BLaER1 treated with 17β-estradiol and CSF1 and Interleukin-3, amounts not matched to agents 10 nM and 100 nM (cell line): ENCODE measurements around the gene GIPR.
A peak's percentile ranks its signal among the peaks of the same experiment; 100 is the strongest.
"Not testable (repeated sequence)": the region's sequence is repeated elsewhere in the genome, so short reads cannot be mapped to it uniquely, and the experiment has no call there.

ENCODE experiments used
- H3K27ac ChIP-seq, 11 experiments: shearing (Covaris generic); formaldehyde crosslinking; 2 replicates each; pipeline ENCODE4 v1.8.1; 2022
- H3K27me3 ChIP-seq, 11 experiments: shearing (Covaris generic); formaldehyde crosslinking; 2 replicates each; pipeline ENCODE4 v1.8.1; 2022
- H3K36me3 ChIP-seq, 11 experiments: shearing (Covaris generic); formaldehyde crosslinking; 2 replicates each; pipeline ENCODE4 v1.8.1; 2022
- H3K4me1 ChIP-seq, 10 experiments: shearing (Covaris generic); formaldehyde crosslinking; 2 replicates each; pipeline ENCODE4 v1.8.1; 2022
- H3K4me2 ChIP-seq, 11 experiments: shearing (Covaris generic); formaldehyde crosslinking; 2 replicates each; pipeline ENCODE4 v1.8.1; 2022
- H3K4me3 ChIP-seq, 10 experiments: shearing (Covaris generic); formaldehyde crosslinking; 2 replicates each; pipeline ENCODE4 v1.8.1; 2022
- H3K9ac ChIP-seq, 11 experiments: shearing (Covaris generic); formaldehyde crosslinking; 2 replicates each; pipeline ENCODE4 v1.8.1; 2022
- H3K9me3 ChIP-seq, 11 experiments: shearing (Covaris generic); formaldehyde crosslinking; replicated peaks in 1 of 11; 2 replicates each; pipeline ENCODE4 v1.8.1; 2022
- H4K20me1 ChIP-seq, 11 experiments: shearing (Covaris generic); formaldehyde crosslinking; 2 replicates each; pipeline ENCODE4 v1.8.1; 2022
- Cebpa-rat ChIP-seq, 11 experiments: shearing (Covaris generic); IDR thresholded peaks; 2 replicates each; pipeline ENCODE4 v1.8.1; 2022

The GIPR gene

GRCh38 chr19:45712699-45713067, 44.7 kb downstream of the GIPR start:
- Histone ChIP-seq H3K9ac (no peak overlapping the region), H3K27me3 (no peaks in the 10 kb centered on the region), H3K9me3 (no peaks in the 10 kb centered on the region), H3K4me3 (no peak overlapping the region), H4K20me1 (peaks cover 0 to 65% (median 38%) of the 10 kb centered on the region in 11 experiments; a peak in 16 of 22 replicates), H3K36me3 (peaks cover 40 to 56% (median 49%) of the 10 kb centered on the region in 11 experiments), H3K4me2 (no peak overlapping the region), H3K4me1 (peaks cover 13 to 34% (median 23%) of the 10 kb centered on the region in 10 experiments), H3K27ac (no peak overlapping the region)
- TF ChIP-seq Cebpa-rat (IDR thresholded peaks at IDR 0.05): no peak

DNA sequence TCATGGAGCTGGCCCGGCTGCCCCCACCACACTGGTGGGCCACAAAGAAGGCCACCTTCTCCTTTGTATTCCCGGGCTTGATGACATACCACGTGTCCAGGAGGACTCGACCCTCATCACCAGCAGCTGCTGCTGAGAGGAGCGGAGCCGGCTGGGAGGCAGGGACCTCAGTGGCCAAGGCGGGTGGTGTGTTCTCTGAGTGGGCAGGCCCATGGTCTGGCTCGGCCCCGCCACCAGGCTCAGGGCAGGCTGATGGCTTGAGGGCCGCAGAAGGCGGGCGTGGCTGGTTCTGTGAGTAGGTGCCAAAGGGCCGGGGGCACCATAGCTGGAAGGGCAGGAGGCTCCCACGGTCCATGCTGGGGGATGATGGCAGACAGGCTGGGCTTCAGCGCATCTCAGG, 45.1 kb downstream of the GIPR start:
- Histone ChIP-seq H3K9ac (no peak overlapping the region), H3K4me2 (no peak overlapping the region), H3K36me3 (peaks cover 40 to 56% (median 48%) of the 10 kb centered on the region in 11 experiments), H3K4me1 (peaks cover 16 to 36% (median 24%) of the 10 kb centered on the region in 10 experiments), H3K4me3 (no peak overlapping the region), H3K9me3 (no peaks in the 10 kb centered on the region), H4K20me1 (peaks cover 0 to 65% (median 38%) of the 10 kb centered on the region in 11 experiments; a peak in 16 of 22 replicates), H3K27ac (no peak overlapping the region), H3K27me3 (no peaks in the 10 kb centered on the region)
- TF ChIP-seq Cebpa-rat (IDR thresholded peaks at IDR 0.05): no peak

GRCh38 chr19:45715139-45715538, 47.1 kb downstream of the GIPR start:
- Histone ChIP-seq H3K9ac (0 out of 22 replicates have a peak overlapping the region, but pooled peaks of 2 of the 11 experiments have one; percentile 0 to 6), H3K36me3 (peaks cover 35 to 54% (median 44%) of the 10 kb centered on the region in 11 experiments), H3K27me3 (no peaks in the 10 kb centered on the region), H3K4me2 (peak overlapping the region in 5 of 11 experiments; percentile 3 to 96 (median 92); a peak in 5 of 22 replicates), H3K4me1 (peaks cover 20 to 46% (median 28%) of the 10 kb centered on the region in 10 experiments), H4K20me1 (peaks cover 0 to 61% (median 38%) of the 10 kb centered on the region in 11 experiments; a peak in 16 of 22 replicates), H3K27ac (no peak overlapping the region), H3K9me3 (0 out of 22 replicates have a peak, but pooled peaks cover 0 to 4% (median 0%) of the 10 kb centered on the region in 11 experiments), H3K4me3 (no peak overlapping the region)
- TF ChIP-seq Cebpa-rat (IDR thresholded peaks at IDR 0.05): no peak

GRCh38 chr19:45716359-45717130, 48.5 kb downstream of the GIPR start:
- H3K36me3 ChIP-seq: peaks cover 32 to 54% (median 42%) of the 10 kb centered on the region in 11 experiments
- peak overlapping the region; percentile 79 to 99 (median 92) for H3K4me2 ChIP-seq
- TF ChIP-seq Cebpa-rat (IDR thresholded peaks at IDR 0.05): no peak
- H3K4me3 ChIP-seq: peak overlapping the region; percentile 74 to 85 (median 80)
- H3K27ac ChIP-seq: peak overlapping the region; percentile 55 to 91 (median 86)
- peaks cover 20 to 53% (median 28%) of the 10 kb centered on the region in 10 experiments for H3K4me1 ChIP-seq
- H4K20me1 ChIP-seq: peaks cover 0 to 52% (median 30%) of the 10 kb centered on the region in 11 experiments; a peak in 16 of 22 replicates
- H3K9me3 ChIP-seq: 0 out of 22 replicates have a peak, but pooled peaks cover 0 to 5% (median 0%) of the 10 kb centered on the region in 11 experiments
- H3K27me3 ChIP-seq: no peaks in the 10 kb centered on the region
- peak overlapping the region; percentile 85 to 94 (median 89) for H3K9ac ChIP-seq

- H3K27me3 ChIP-seq: no peaks in the 10 kb centered on the region
- peaks cover 0 to 44% (median 23%) of the 10 kb centered on the region in 11 experiments; a peak in 17 of 22 replicates for H4K20me1 ChIP-seq
- 0 out of 22 replicates have a peak, but pooled peaks cover 0 to 5% (median 0%) of the 10 kb centered on the region in 11 experiments for H3K9me3 ChIP-seq
- H3K27ac ChIP-seq: peak overlapping the region; percentile 80 to 91 (median 87)
- TF ChIP-seq Cebpa-rat (IDR thresholded peaks at IDR 0.05): no peak
- peak overlapping the region; percentile 89 to 99 (median 96) for H3K4me2 ChIP-seq
- H3K4me3 ChIP-seq: peak overlapping the region; percentile 74 to 85 (median 80)
- peaks cover 30 to 54% (median 42%) of the 10 kb centered on the region in 11 experiments for H3K36me3 ChIP-seq
- peak overlapping the region; percentile 85 to 94 (median 89) for H3K9ac ChIP-seq
- H3K4me1 ChIP-seq: peaks cover 20 to 61% (median 28%) of the 10 kb centered on the region in 10 experiments
Observed at GRCh38 chr19:45717131-45717982, 49.3 kb downstream of the GIPR start.

GRCh38 chr19:45717983-45718650, 50.1 kb downstream of the GIPR start:
- Histone ChIP-seq H3K9me3 (0 out of 22 replicates have a peak, but pooled peaks cover 0 to 5% (median 0%) of the 10 kb centered on the region in 11 experiments), H3K4me2 (peak overlapping the region; percentile 86 to 99 (median 93)), H3K9ac (peak overlapping the region; percentile 78 to 94 (median 89)), H3K4me1 (peaks cover 20 to 68% (median 32%) of the 10 kb centered on the region in 10 experiments), H3K27me3 (no peaks in the 10 kb centered on the region), H3K36me3 (peaks cover 28 to 54% (median 40%) of the 10 kb centered on the region in 11 experiments), H3K27ac (peak overlapping the region; percentile 69 to 91 (median 87)), H3K4me3 (peak overlapping the region; percentile 50 to 85 (median 74)), H4K20me1 (peaks cover 0 to 42% (median 17%) of the 10 kb centered on the region in 11 experiments; a peak in 17 of 22 replicates)
- TF ChIP-seq Cebpa-rat (IDR thresholded peaks at IDR 0.05): no peak

- H3K9me3 ChIP-seq, H3K27me3 ChIP-seq, H3K27ac ChIP-seq, H3K9ac ChIP-seq, H3K4me3 ChIP-seq, H3K4me2 ChIP-seq: not testable (repeated sequence)
- Histone ChIP-seq H3K4me1 (peaks cover 20 to 56% (median 32%) of the 10 kb centered on the region in 10 experiments), H3K36me3 (peaks cover 30 to 63% (median 43%) of the 10 kb centered on the region in 11 experiments), H4K20me1 (peaks cover 8 to 42% (median 14%) of the 10 kb centered on the region in 11 experiments; a peak in 17 of 22 replicates)
Observed at GRCh38 chr19:45720065-45720464, 52.0 kb downstream of the GIPR start.

- H3K36me3 ChIP-seq: peaks cover 0 to 28% (median 9%) of the 10 kb centered on the region in 11 experiments; a peak in 13 of 22 replicates
- H3K4me3 ChIP-seq, H3K9me3 ChIP-seq, H3K27ac ChIP-seq, H3K27me3 ChIP-seq: not testable (repeated sequence)
- 0 out of 22 replicates have a peak, but pooled peaks of 1 of the 11 experiments have one; percentile 23 for TF ChIP-seq Cebpa-rat (IDR thresholded peaks at IDR 0.05)
- peak overlapping the region; percentile 39 to 98 (median 90); a peak in 19 of 22 replicates for H3K4me2 ChIP-seq
- peaks cover 23 to 35% (median 27%) of the 10 kb centered on the region in 10 experiments for H3K4me1 ChIP-seq
- H4K20me1 ChIP-seq: peaks cover 21 to 64% (median 47%) of the 10 kb centered on the region in 11 experiments; a peak in 19 of 22 replicates
- H3K9ac ChIP-seq: peak overlapping the region in 2 of 11 experiments; percentile 86 to 89; a peak in 2 of 22 replicates
Observed at GRCh38 chr19:45728683-45729082, 60.7 kb downstream of the GIPR start.
